GM18505 (cell line): ENCODE data around the gene ITPKC.
"Not testable (repeated sequence)": the region's sequence is repeated elsewhere in the genome, so short reads cannot be mapped to it uniquely, and the experiment has no call there.

ENCODE experiments used
- ATAC-seq: cut with Tn5 transposase; IDR thresholded peaks from one replicate; pipeline ENCODE4 v1.9.1; 2021; ENCODE audit not compliant: unreplicated experiment
- POLR2A ChIP-seq: IDR thresholded peaks from 4 replicates; pipeline ENCODE4 v1.6.1; 2011; ENCODE audit warnings: borderline replicate concordance; ENCODE audit not compliant: insufficient read depth, insufficient read length; ENCODE audit errors: extremely low read depth

ITPKC gene

GRCh38 chr19:40714441-40715299, 2.2 kb upstream of the ITPKC start:
- TF ChIP-seq POLR2A: peak; percentile 40
- ATAC-seq: peak; percentile 40

GRCh38 chr19:40716031-40716481, 856 bp upstream of the ITPKC start:
- no peak for TF ChIP-seq POLR2A
- no peak for ATAC-seq

- no peak for ATAC-seq
- TF ChIP-seq POLR2A: no peak
Measured at GRCh38 chr19:40717325-40717879, 490 bp downstream of the ITPKC start.

- no peak for TF ChIP-seq POLR2A
- ATAC-seq: no peak
Measured at GRCh38 chr19:40717880-40718773, 1.2 kb downstream of the ITPKC start.

GRCh38 chr19:40718774-40719391, 2.0 kb downstream of the ITPKC start:
- TF ChIP-seq POLR2A: no peak
- ATAC-seq: no peak

GRCh38 chr19:40719414-40719894, 2.5 kb downstream of the ITPKC start:
- ATAC-seq: no peak

GRCh38 chr19:40721140-40721486, 4.2 kb downstream of the ITPKC start:
- no peak for TF ChIP-seq POLR2A

More at GRCh38 chr19:40719414-40719894, 2.5 kb downstream of the ITPKC start:
- no peak for TF ChIP-seq POLR2A

GRCh38 chr19:40721936-40722661, 5.2 kb downstream of the ITPKC start:
- no peak for ATAC-seq
- no peak for TF ChIP-seq POLR2A

More at GRCh38 chr19:40721140-40721486, 4.2 kb downstream of the ITPKC start:
- ATAC-seq: no peak

GRCh38 chr19:40723661-40724254, 6.8 kb downstream of the ITPKC start:
- ATAC-seq: no peak

GRCh38 chr19:40724315-40724714, 7.4 kb downstream of the ITPKC start:
- TF ChIP-seq POLR2A: no peak
- no peak for ATAC-seq

More at GRCh38 chr19:40723661-40724254, 6.8 kb downstream of the ITPKC start:
- no peak for TF ChIP-seq POLR2A

GRCh38 chr19:40724855-40725254, 7.9 kb downstream of the ITPKC start:
- no peak for TF ChIP-seq POLR2A
- no peak for ATAC-seq

- ATAC-seq: no peak
- no peak for TF ChIP-seq POLR2A
Measured at GRCh38 chr19:40726279-40726678, 9.4 kb downstream of the ITPKC start.

- not testable (repeated sequence) for ATAC-seq
Measured at GRCh38 chr19:40730065-40730464, 13.2 kb downstream of the ITPKC start.

GRCh38 chr19:40732304-40732703, 15.4 kb downstream of the ITPKC start:
- ATAC-seq: not testable (repeated sequence)
